GM19239 (cell line): Measurements from ENCODE around the gene DLG2.
"Not testable (repeated sequence)": the region's sequence is repeated elsewhere in the genome, so short reads cannot be mapped to it uniquely, and the experiment has no call there.

Source experiments
- DNase-seq: peaks from one replicate; pipeline ENCODE4 v3.0.0; 2011; ENCODE audit warnings: low spot score; ENCODE audit not compliant: insufficient read length
- FAIRE-seq: peaks from 2 replicates; lab custom pipeline; 2011; peaks lifted over from hg19 to GRCh38; lab: Jason Lieb, UNC

DLG2 gene

GRCh38 chr11:83639995-83640758 is 1987.0 kb downstream of the DLG2 start:
- FAIRE-seq, result no peak

GRCh38 chr11:83635166-83635565 is 1992.0 kb downstream of the DLG2 start:
- no peak for DNase-seq
- no peak for FAIRE-seq

More at GRCh38 chr11:83639995-83640758, 1987.0 kb downstream of the DLG2 start:
- DNase-seq, result no peak

GRCh38 chr11:83630211-83630610 is 1996.9 kb downstream of the DLG2 start:
- DNase-seq, result no peak
- FAIRE-seq, result no peak

- FAIRE-seq (no peak), DNase-seq (no peak)
These were observed 1997.4 kb downstream of the DLG2 start for GRCh38 chr11:83629775-83630174.

- FAIRE-seq (no peak), DNase-seq (no peak)
These were observed 1998.4 kb downstream of the DLG2 start for GRCh38 chr11:83628622-83629355.

GRCh38 chr11:83625336-83625735 is 2001.8 kb downstream of the DLG2 start:
- DNase-seq (no peak), FAIRE-seq (no peak)

GRCh38 chr11:83617671-83618070 is 2009.5 kb downstream of the DLG2 start:
- DNase-seq (no peak), FAIRE-seq (no peak)

GRCh38 chr11:83613767-83614121 is 2013.4 kb downstream of the DLG2 start:
- DNase-seq, result no peak
- FAIRE-seq, result no peak

GRCh38 chr11:83612891-83613766 is 2014.0 kb downstream of the DLG2 start:
- no peak for DNase-seq
- no peak for FAIRE-seq

- FAIRE-seq (no peak), DNase-seq (no peak)
These were observed 2015.5 kb downstream of the DLG2 start for GRCh38 chr11:83611600-83611999.

GRCh38 chr11:83611031-83611430 is 2016.1 kb downstream of the DLG2 start:
- no peak for FAIRE-seq
- DNase-seq, result no peak

GRCh38 chr11:83609191-83609590 is 2018.0 kb downstream of the DLG2 start:
- no peak for DNase-seq
- FAIRE-seq, result no peak

GRCh38 chr11:83608571-83608970 is 2018.6 kb downstream of the DLG2 start:
- FAIRE-seq (no peak), DNase-seq (no peak)

GRCh38 chr11:83601914-83602527 is 2025.1 kb downstream of the DLG2 start:
- FAIRE-seq (no peak), DNase-seq (no peak)

- no peak for DNase-seq
- no peak for FAIRE-seq
These were observed 2025.8 kb downstream of the DLG2 start for GRCh38 chr11:83601201-83601913.

- DNase-seq (no peak), FAIRE-seq (no peak)
These were observed 2026.5 kb downstream of the DLG2 start for GRCh38 chr11:83600661-83601060.

- DNase-seq, result no peak
- no peak for FAIRE-seq
These were observed 2028.1 kb downstream of the DLG2 start for GRCh38 chr11:83599066-83599465.

- FAIRE-seq, DNase-seq: not testable (repeated sequence)
These were observed 2039.3 kb downstream of the DLG2 start for GRCh38 chr11:83587797-83588196.

- FAIRE-seq, result no peak
- DNase-seq, result no peak
These were observed 2043.3 kb downstream of the DLG2 start for GRCh38 chr11:83583757-83584366.
